Liver (tissue), 9 donors: ENCODE data around the gene DAND5. TPM values are rescaled to one million over a fixed set of nuclear protein-coding genes. Genes with fewer than 3 reads are reported as not detected.

ENCODE experiments used
- DNase-seq: peaks from one replicate; pipeline ENCODE4 v3.0.0-alpha.2; 2017; ENCODE audit warnings: low spot score
- H3K27ac ChIP-seq, 2 donors: one replicate each; pipeline ENCODE4 v1.7.0; 2013; ENCODE audit warnings: inconsistent platforms in 2 of 2, low read length in 2 of 2, control low read depth in 1 of 2, low read depth in 1 of 2, mild to moderate bottlenecking in 1 of 2
- H3K27me3 ChIP-seq, 4 donors: one replicate each; pipeline versions ENCODE4 v1.6.1 to v1.7.0; 2013; ENCODE audit warnings: low read length in 3 of 4, inconsistent platforms in 1 of 4, mild to moderate bottlenecking in 1 of 4, moderate library complexity in 1 of 4; ENCODE audit not compliant: control insufficient read depth in 4 of 4, insufficient read depth in 4 of 4
- H3K36me3 ChIP-seq, 4 donors: one replicate each; pipeline versions ENCODE4 v1.6.1 to v1.7.0; 2013; ENCODE audit warnings: low read length in 3 of 4, mild to moderate bottlenecking in 3 of 4, low read depth in 1 of 4, moderate library complexity in 1 of 4; ENCODE audit not compliant: control insufficient read depth in 4 of 4, insufficient read depth in 3 of 4
- H3K4me1 ChIP-seq, 4 donors: one replicate each; pipeline versions ENCODE4 v1.6.1 to v1.7.0; 2013; ENCODE audit warnings: low read length in 3 of 4, mild to moderate bottlenecking in 3 of 4, moderate library complexity in 1 of 4; ENCODE audit not compliant: control insufficient read depth in 4 of 4, insufficient read depth in 4 of 4
- H3K4me3 ChIP-seq, 3 donors: one replicate each; pipeline versions ENCODE4 v1.6.1 to v1.7.0; 2013; ENCODE audit warnings: low read length in 3 of 3, control low read depth in 1 of 3, low read depth in 1 of 3, mild to moderate bottlenecking in 1 of 3
- H3K9ac ChIP-seq, 2 donors: one replicate each; pipeline ENCODE4 v1.7.0; 2013; ENCODE audit warnings: low read length in 2 of 2, mild to moderate bottlenecking in 2 of 2, moderate library complexity in 2 of 2, control low read depth in 1 of 2, low read depth in 1 of 2
- H3K9me3 ChIP-seq, 4 donors: one replicate each; pipeline versions ENCODE4 v1.6.1 to v1.7.0; 2013; ENCODE audit warnings: low read length in 3 of 4; ENCODE audit not compliant: control insufficient read depth in 4 of 4
- EGR1 ChIP-seq, 2 donors: IDR thresholded peaks; 2 replicates each; pipeline ENCODE4 v1.6.1; 2016 to 2018; ENCODE audit warnings: antibody characterized with exemption in 2 of 2, low read depth in 2 of 2
- FOXA1 ChIP-seq: IDR thresholded peaks from 2 replicates; pipeline ENCODE4 v1.6.1; 2016; ENCODE audit warnings: antibody characterized with exemption
- FOXA2 ChIP-seq: IDR thresholded peaks from 2 replicates; pipeline ENCODE4 v1.6.1; 2016; ENCODE audit warnings: antibody characterized with exemption
- GABPA ChIP-seq, 2 donors: IDR thresholded peaks in 1 of 2; conservative IDR thresholded peaks in 1 of 2; 2 replicates each; pipeline ENCODE4 v1.6.1; 2016; ENCODE audit warnings: antibody characterized with exemption in 2 of 2, mild to moderate bottlenecking in 1 of 2, moderate library complexity in 1 of 2
- HNF4A ChIP-seq, 2 donors: conservative IDR thresholded peaks; 2 replicates each; pipeline ENCODE4 v1.6.1; 2016; ENCODE audit warnings: antibody characterized with exemption in 2 of 2, mild to moderate bottlenecking in 2 of 2
- HNF4G ChIP-seq: IDR thresholded peaks from 2 replicates; pipeline ENCODE4 v1.6.1; 2016; ENCODE audit warnings: antibody characterized with exemption
- NR2F2 ChIP-seq: IDR thresholded peaks from 2 replicates; pipeline ENCODE4 v1.6.1; 2016; ENCODE audit warnings: antibody characterized with exemption
- RAD21 ChIP-seq, 2 donors: IDR thresholded peaks; 2 replicates each; pipeline ENCODE4 v1.6.1; 2016; ENCODE audit warnings: antibody characterized with exemption in 2 of 2, mild to moderate bottlenecking in 2 of 2
- RXRA ChIP-seq, 2 donors: IDR thresholded peaks; 2 replicates each; pipeline ENCODE4 v1.6.1; 2017 to 2018; ENCODE audit warnings: antibody characterized with exemption in 2 of 2, mild to moderate bottlenecking in 1 of 2
- SP1 ChIP-seq: IDR thresholded peaks from 2 replicates; pipeline ENCODE4 v1.6.1; 2018; ENCODE audit warnings: antibody characterized with exemption, mild to moderate bottlenecking
- TAF1 ChIP-seq: conservative IDR thresholded peaks from 2 replicates; pipeline ENCODE4 v1.6.1; 2016; ENCODE audit warnings: antibody characterized with exemption, mild to moderate bottlenecking
- YY1 ChIP-seq: IDR thresholded peaks from 2 replicates; pipeline ENCODE4 v1.6.1; 2016; ENCODE audit warnings: antibody characterized with exemption, mild to moderate bottlenecking
- ZBTB33 ChIP-seq: IDR thresholded peaks from 2 replicates; pipeline ENCODE4 v1.6.1; 2016; ENCODE audit warnings: antibody characterized with exemption
- WGBS: extraction: QIAGEN DNeasy Blood & Tissue Kit; methylation state at CpG from one replicate; pipeline ENCODE4 v1.1.7; 2013; 5-methylcytosine and 5-hydroxymethylcytosine counted together
- polyA plus RNA-seq, 2 donors: library from polyadenylated mRNA; stranded (reverse) in 1 of 2; unstranded in 1 of 2; fragments of 200-250 nt in 1 of 2; fragments of >200 nt in 1 of 2; fragmentation: Nextera tagmentation in 1 of 2; extraction: Ambion mirVana in 1 of 2; gene quantifications; one replicate each; pipeline versions ENCODE4 v1.2.1 to v1.2.3, GENCODE V29; 2013 to 2015
- total RNA-seq, 2 donors: library from RNA; depleted of rRNA; stranded (reverse); fragments of >200 nt; gene quantifications; one replicate each; pipeline ENCODE4 v1.2.3, GENCODE V29; 2014
- TF ChIP-seq, protein P1 (sequence below): IDR thresholded peaks from 2 replicates; pipeline ENCODE4 v1.6.1; 2016; ENCODE audit warnings: antibody characterized with exemption
- TF ChIP-seq, protein P2 (sequence below): fragments of 150-350 bp; IDR thresholded peaks from 2 replicates; pipeline ENCODE4 v1.5.1; 2017; ENCODE audit warnings: improper control_type of control experiment, low read depth, low read length; ENCODE audit not compliant: missing input control
- TF ChIP-seq, protein P3 (sequence below): IDR thresholded peaks from 2 replicates; pipeline ENCODE4 v1.6.1; 2016; ENCODE audit warnings: antibody characterized with exemption
- donor health status: healthy.
- donor health status: healthy.
- donor health status: healthy.
- donor health status: healthy.
- donor health status: healthy.

The DAND5 gene
- total and polyA plus RNA-seq, 4 donors = 0.23 TPM; not detected in 3

DNA sequence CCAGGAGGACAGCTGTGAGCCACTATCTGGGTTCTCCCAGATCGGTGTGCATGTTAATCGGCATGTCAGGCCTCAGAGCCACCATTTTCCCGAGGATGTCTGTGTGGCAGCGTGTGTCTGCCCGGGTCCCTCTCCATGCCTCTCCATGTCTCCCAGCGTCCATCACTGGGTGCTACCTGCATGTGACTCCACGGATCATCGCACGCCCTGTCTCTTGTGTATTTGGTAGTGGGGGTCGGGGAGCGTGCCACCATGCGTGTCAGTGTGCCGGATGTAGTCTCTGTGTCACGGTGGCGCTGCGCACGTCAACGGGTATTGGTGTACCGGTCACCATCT lies 31.8 kb downstream of the DAND5 start (continued):
- TF ChIP-seq, protein P1, sequence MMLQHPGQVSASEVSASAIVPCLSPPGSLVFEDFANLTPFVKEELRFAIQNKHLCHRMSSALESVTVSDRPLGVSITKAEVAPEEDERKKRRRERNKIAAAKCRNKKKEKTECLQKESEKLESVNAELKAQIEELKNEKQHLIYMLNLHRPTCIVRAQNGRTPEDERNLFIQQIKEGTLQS = no peak
- TF ChIP-seq FOXA1 = no peak

GRCh38 chr19:13001502-13002165 lies 32.3 kb downstream of the DAND5 start:
- DNase-seq = no peak
- peak overlapping the region; percentile 50 to 63 for H3K27ac ChIP-seq
- H3K4me3 ChIP-seq = peak overlapping the region in 1 of 3 donors; percentile 33

DNA sequence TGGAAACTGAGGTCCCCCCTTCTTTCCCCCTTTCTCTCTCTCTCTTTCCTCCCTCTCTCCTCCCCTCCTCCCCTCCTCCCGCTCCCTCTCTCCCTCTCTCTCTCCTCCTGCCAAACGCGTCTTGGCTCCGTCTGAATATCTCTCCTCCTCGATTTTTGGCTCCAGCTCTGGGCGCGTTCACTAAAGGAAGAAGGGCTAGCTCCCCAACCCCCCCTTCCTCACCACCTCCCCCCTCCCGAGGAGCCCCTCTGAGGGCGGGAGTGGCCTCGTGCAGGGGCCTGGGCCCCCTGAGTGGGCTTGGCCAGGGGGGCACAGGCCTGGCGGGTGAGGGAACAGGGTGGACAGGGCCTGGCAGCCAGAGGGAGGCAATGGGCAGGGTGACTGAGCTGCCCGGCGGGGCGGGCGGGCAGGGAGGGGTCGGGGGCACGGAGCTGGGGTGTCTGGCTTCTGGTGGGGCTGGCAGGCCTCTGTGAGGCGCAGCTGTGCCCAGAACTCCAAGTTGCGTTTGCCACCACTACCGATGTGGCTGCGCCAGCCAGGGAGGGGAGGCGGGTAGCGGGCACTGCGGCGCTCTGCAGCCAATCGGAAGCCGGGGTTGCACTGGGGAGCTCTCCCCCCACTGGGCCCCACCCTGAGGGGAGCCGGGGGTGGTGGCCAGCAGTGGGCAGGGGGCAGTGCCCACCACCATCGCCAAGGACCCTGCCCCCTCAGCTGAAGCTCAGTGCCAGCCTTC lies 33.0 kb downstream of the DAND5 start:
- 46% methylated on average over 29 of the region's 29 CpGs for WGBS
- TF ChIP-seq EGR1 (IDR thresholded peaks at IDR 0.05; ENCODE audit: low read depth in 2 of 2) = no peak
- H3K4me3 ChIP-seq = peak overlapping the region in 1 of 3 donors; percentile 33
- no peaks in the 10 kb centered on the region for H3K9me3 ChIP-seq
- H3K36me3 ChIP-seq = peaks cover 0 to 3% (median 0%) of the 10 kb centered on the region in 4 donors
- no peak overlapping the region for H3K9ac ChIP-seq
- DNase-seq = no peak
- no peaks in the 10 kb centered on the region for H3K27me3 ChIP-seq
- peak overlapping the region; percentile 50 to 63 for H3K27ac ChIP-seq
- peaks cover 14 to 49% (median 26%) of the 10 kb centered on the region in 4 donors for H3K4me1 ChIP-seq

More at GRCh38 chr19:13001502-13002165, 32.3 kb downstream of the DAND5 start:
- no peak for TF ChIP-seq YY1
- no peak for TF ChIP-seq GABPA (IDR thresholded peaks at IDR 0.05 in 1 of 2, conservative IDR thresholded peaks at IDR 0.05 in 1 of 2)
- TF ChIP-seq, protein P2, sequence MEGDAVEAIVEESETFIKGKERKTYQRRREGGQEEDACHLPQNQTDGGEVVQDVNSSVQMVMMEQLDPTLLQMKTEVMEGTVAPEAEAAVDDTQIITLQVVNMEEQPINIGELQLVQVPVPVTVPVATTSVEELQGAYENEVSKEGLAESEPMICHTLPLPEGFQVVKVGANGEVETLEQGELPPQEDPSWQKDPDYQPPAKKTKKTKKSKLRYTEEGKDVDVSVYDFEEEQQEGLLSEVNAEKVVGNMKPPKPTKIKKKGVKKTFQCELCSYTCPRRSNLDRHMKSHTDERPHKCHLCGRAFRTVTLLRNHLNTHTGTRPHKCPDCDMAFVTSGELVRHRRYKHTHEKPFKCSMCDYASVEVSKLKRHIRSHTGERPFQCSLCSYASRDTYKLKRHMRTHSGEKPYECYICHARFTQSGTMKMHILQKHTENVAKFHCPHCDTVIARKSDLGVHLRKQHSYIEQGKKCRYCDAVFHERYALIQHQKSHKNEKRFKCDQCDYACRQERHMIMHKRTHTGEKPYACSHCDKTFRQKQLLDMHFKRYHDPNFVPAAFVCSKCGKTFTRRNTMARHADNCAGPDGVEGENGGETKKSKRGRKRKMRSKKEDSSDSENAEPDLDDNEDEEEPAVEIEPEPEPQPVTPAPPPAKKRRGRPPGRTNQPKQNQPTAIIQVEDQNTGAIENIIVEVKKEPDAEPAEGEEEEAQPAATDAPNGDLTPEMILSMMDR = no peak
- no peak for TF ChIP-seq RXRA (IDR thresholded peaks at IDR 0.05)
- TF ChIP-seq TAF1 = no peak
- TF ChIP-seq NR2F2 = no peak
- no peak for TF ChIP-seq EGR1 (IDR thresholded peaks at IDR 0.05; ENCODE audit: low read depth in 2 of 2)
- no peaks in the 10 kb centered on the region for H3K27me3 ChIP-seq
- H3K4me1 ChIP-seq = peaks cover 11 to 50% (median 25%) of the 10 kb centered on the region in 4 donors
- WGBS = 52% methylated on average over 41 of the region's 41 CpGs
- no peaks in the 10 kb centered on the region for H3K9me3 ChIP-seq
- H3K36me3 ChIP-seq = peaks cover 0 to 3% (median 0%) of the 10 kb centered on the region in 4 donors
- H3K9ac ChIP-seq = no peak overlapping the region

DNA sequence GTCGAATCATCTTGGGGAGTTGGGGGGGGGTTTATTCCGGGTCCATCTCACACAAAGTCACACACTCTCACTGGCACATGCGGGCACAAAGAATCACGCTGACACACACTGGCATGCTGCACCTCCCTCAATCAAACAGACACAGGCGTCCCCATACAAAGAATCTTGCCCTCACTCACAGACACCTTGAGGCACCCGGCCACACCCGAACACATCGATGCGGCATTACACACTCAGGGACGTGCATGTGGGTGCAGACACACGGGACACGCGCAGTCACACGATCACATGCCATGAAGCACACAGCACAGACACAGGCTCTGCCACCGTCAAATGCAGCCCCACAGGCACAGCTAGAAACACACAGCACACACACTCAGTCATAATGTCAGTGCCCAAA lies 33.7 kb downstream of the DAND5 start:
- DNase-seq = no peak
- H3K4me3 ChIP-seq = no peak overlapping the region
- H3K27me3 ChIP-seq = no peaks in the 10 kb centered on the region
- H3K9me3 ChIP-seq = no peaks in the 10 kb centered on the region
- 86% methylated on average over 15 of the region's 15 CpGs for WGBS
- H3K4me1 ChIP-seq = peaks cover 19 to 49% (median 30%) of the 10 kb centered on the region in 4 donors
- no peak overlapping the region for H3K9ac ChIP-seq
- H3K36me3 ChIP-seq = peaks cover 0 to 3% (median 0%) of the 10 kb centered on the region in 4 donors
- no peak overlapping the region for H3K27ac ChIP-seq
- TF ChIP-seq HNF4G (no peak), RXRA (IDR thresholded peaks at IDR 0.05) (no peak), EGR1 (IDR thresholded peaks at IDR 0.05; ENCODE audit: low read depth in 2 of 2) (no peak), FOXA1 (no peak), TAF1 (no peak), ZBTB33 (no peak), FOXA2 (no peak), SP1 (no peak), HNF4A (conservative IDR thresholded peaks at IDR 0.05) (no peak), NR2F2 (no peak), YY1 (no peak), RAD21 (IDR thresholded peaks at IDR 0.05) (no peak), GABPA (IDR thresholded peaks at IDR 0.05 in 1 of 2, conservative IDR thresholded peaks at IDR 0.05 in 1 of 2) (no peak)
- TF ChIP-seq, protein P1 = no peak
- TF ChIP-seq, protein P3, sequence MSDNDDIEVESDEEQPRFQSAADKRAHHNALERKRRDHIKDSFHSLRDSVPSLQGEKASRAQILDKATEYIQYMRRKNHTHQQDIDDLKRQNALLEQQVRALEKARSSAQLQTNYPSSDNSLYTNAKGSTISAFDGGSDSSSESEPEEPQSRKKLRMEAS = no peak
- TF ChIP-seq, protein P2 = no peak
